Activated effector memory CD4-positive, alpha-beta T cell treated with anti-CD3 and anti-CD28 coated beads, Interleukin-2, amount 50 U/mL, for 16 hours (primary cell): ENCODE data around the gene RFNG.

ENCODE experiments used
- DNase-seq: peaks from one replicate; pipeline ENCODE4 v3.0.0-alpha.2; 2020

RFNG gene

GRCh38 chr17:82023447-82024241, 28.0 kb downstream of the RFNG start:
- peak; percentile 74 for DNase-seq

- peak; percentile 100 for DNase-seq
Measured at GRCh38 chr17:82022981-82023446, 28.6 kb downstream of the RFNG start, which contains the start of gene LRRC45. TSS of gene LRRC45 (plus strand) at chr17:82023305. CDS start at chr17:82023644, 339 bp downstream.

- no peak for DNase-seq
Measured at GRCh38 chr17:82022310-82022980, 29.2 kb downstream of the RFNG start, which contains the start of gene CENPX. TSS of gene CENPX (minus strand) at chr17:82022878. CDS start at chr17:82022861, 17 bp downstream.

- no peak for DNase-seq
Measured at GRCh38 chr17:82021900-82022309, 29.7 kb downstream of the RFNG start.

GRCh38 chr17:82021107-82021899, 30.3 kb downstream of the RFNG start:
- DNase-seq = peak; percentile 84

GRCh38 chr17:82020572-82021106, 31.0 kb downstream of the RFNG start:
- DNase-seq = no peak

GRCh38 chr17:82019690-82020571, 31.7 kb downstream of the RFNG start:
- DNase-seq = peak; percentile 89

- DNase-seq = no peak
Measured at GRCh38 chr17:82018989-82019689, 32.5 kb downstream of the RFNG start.

GRCh38 chr17:82018152-82018988, 33.2 kb downstream of the RFNG start:
- no peak for DNase-seq

- DNase-seq = no peak
Measured at GRCh38 chr17:82017612-82018151, 33.9 kb downstream of the RFNG start.

GRCh38 chr17:82016875-82017459, 34.6 kb downstream of the RFNG start:
- DNase-seq = no peak

- DNase-seq = no peak
Measured at GRCh38 chr17:82016061-82016874, 35.3 kb downstream of the RFNG start.

GRCh38 chr17:82015311-82015971, 36.2 kb downstream of the RFNG start:
- DNase-seq = no peak

GRCh38 chr17:82014971-82015310, 36.7 kb downstream of the RFNG start:
- no peak for DNase-seq

- no peak for DNase-seq
Measured at GRCh38 chr17:82014432-82014831, 37.2 kb downstream of the RFNG start.

GRCh38 chr17:82013772-82014321, 37.8 kb downstream of the RFNG start:
- DNase-seq = no peak

- DNase-seq = no peak
Measured at GRCh38 chr17:82013341-82013740, 38.3 kb downstream of the RFNG start.
